GM06990 (cell line): ENCODE measurements around the gene IGSF10.

ENCODE experiments used
- DNase-seq: peaks from one replicate; pipeline ENCODE4 v3.0.0-alpha.2; 2011; ENCODE audit not compliant: insufficient read length; ENCODE audit errors: extremely low read depth
- H3K27me3 ChIP-seq: replicated peaks from 2 replicates; pipeline ENCODE4 v1.6.0; 2011; ENCODE audit warnings: low read length; ENCODE audit not compliant: control insufficient read depth, insufficient read depth
- H3K36me3 ChIP-seq: 2 replicates; pipeline ENCODE4 v1.5.1; 2011; ENCODE audit warnings: low read length; ENCODE audit not compliant: control insufficient read depth, insufficient read depth
- H3K4me3 ChIP-seq: replicated peaks from 2 replicates; pipeline ENCODE4 v1.5.1; 2011; ENCODE audit warnings: low read depth, mild to moderate bottlenecking, control low read depth, low read length
- CTCF ChIP-seq: IDR thresholded peaks from 2 replicates; pipeline ENCODE4 v1.5.1; 2011; ENCODE audit warnings: low read length, control low read depth, mild to moderate bottlenecking, inconsistent platforms; ENCODE audit not compliant: insufficient read depth, poor library complexity, severe bottlenecking

The IGSF10 gene

GRCh38 chr3:151480492-151480891, 19.6 kb upstream of the IGSF10 start:
- Histone ChIP-seq H3K27me3 (no peaks in the 10 kb centered on the region), H3K4me3 (no peak overlapping the region), H3K36me3 (no peaks in the 10 kb centered on the region)
- TF ChIP-seq CTCF, result no peak
- no peak for DNase-seq

DNA sequence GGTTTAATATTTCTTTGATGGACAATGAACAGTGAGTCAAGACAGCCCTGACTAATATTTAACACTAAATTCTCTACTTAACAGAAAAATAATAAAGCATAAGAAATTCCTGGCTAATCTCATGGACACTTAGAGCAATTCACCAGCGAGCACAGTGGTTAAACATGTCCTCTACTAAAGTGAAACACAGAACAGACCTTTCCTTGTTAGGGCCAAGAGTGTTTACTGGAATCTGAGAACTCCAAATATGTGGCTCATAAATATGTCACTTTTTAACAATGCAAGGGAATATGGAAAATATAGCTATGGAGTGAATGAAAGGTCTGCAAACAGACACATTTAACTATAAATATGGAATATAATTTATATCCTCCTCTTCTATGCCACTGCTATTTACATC, 18.6 kb upstream of the IGSF10 start:
- H3K4me3 ChIP-seq, result no peak overlapping the region
- TF ChIP-seq CTCF, result no peak
- H3K36me3 ChIP-seq, result no peaks in the 10 kb centered on the region
- H3K27me3 ChIP-seq, result no peaks in the 10 kb centered on the region
- DNase-seq, result no peak

- no peak for DNase-seq
- no peak for TF ChIP-seq CTCF
Measured at GRCh38 chr3:151478335-151478697, 17.5 kb upstream of the IGSF10 start.

DNA sequence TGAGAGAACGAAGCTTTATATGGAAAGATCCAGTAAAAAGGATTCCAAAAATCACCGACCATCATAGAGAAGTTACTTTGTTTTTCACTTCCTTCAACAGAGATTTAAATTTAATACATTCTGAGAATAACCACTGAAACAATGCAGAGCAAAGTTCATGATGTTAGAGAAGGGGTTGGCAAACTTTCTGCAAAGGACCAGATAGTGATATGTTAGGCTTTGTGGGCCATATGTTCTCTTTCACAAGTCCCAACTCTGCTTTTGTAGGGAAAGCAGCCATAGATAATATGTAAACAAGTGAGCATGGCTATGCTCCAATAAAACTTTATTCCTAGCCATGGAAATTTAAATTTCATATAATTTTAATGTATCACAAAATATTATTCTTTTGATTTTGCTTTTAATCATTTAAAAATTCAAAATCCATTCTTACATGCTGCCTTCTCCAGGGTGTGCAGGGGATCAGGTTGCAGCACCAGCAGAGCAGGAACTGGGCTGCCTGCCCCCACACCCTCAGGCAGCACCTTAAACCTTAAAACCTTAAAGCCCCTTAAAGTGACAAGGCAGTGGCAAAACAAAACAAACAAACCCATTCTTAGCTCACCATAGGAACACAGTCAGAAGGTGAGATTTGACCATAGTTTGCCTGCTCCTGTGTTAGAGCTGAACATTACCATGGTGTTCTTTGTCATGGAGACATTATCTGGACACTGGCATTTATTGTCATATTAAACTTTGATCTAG, 16.9 kb upstream of the IGSF10 start:
- no peak for TF ChIP-seq CTCF
- no peak overlapping the region for H3K4me3 ChIP-seq
- DNase-seq, result no peak
- no peaks in the 10 kb centered on the region for H3K36me3 ChIP-seq
- H3K27me3 ChIP-seq, result no peaks in the 10 kb centered on the region

More at GRCh38 chr3:151478335-151478697, 17.5 kb upstream of the IGSF10 start:
- no peaks in the 10 kb centered on the region for H3K27me3 ChIP-seq
- H3K4me3 ChIP-seq, result no peak overlapping the region
- H3K36me3 ChIP-seq, result no peaks in the 10 kb centered on the region

DNA sequence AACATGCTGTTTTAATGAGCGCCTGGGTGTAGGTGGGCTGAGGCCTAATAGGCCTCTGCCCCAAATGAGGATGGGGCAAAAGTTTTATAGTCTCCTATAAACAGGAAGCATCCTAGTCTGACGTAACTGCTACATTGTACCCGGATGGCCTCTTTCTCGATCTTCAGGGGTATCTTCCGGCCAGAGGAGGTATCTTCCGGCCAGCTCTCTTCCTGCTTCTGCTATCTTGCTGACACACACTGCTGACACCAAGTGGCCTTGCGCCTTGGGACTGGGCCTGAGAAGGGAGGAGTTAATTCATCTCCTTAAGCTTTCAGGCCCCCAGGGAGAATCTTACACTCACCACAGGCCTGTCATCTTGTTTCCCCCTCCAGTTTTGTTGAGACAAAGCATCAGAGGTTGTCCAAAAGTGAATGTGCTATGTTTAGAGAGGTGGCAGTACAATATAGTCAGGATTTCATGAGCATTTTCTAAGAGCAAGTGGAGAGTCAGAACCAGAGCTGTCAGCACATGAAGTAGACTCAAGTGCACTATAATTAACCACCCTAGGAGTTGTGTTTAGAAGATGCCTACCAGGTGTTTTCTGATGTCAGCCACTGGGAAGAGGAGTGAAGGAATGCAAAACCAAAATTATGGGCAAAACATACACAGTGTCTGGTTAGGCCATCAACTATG, 15.6 kb upstream of the IGSF10 start:
- no peaks in the 10 kb centered on the region for H3K36me3 ChIP-seq
- TF ChIP-seq CTCF, result no peak
- DNase-seq, result no peak
- no peaks in the 10 kb centered on the region for H3K27me3 ChIP-seq
- no peak overlapping the region for H3K4me3 ChIP-seq
